Heart left ventricle (tissue), 16 donors: ENCODE measurements around the gene AMMECR1. TPM values are rescaled to one million over a fixed set of nuclear protein-coding genes. Genes with fewer than 3 reads are reported as not detected.
"Not testable (repeated sequence)": the region's sequence is repeated elsewhere in the genome, so short reads cannot be mapped to it uniquely, and the experiment has no call there.

ENCODE experiments used
- ATAC-seq, 4 donors: fragments of 200-7000 bp; cut with Tn5 transposase; one replicate each; pipeline ENCODE4 v1.9.1; 2020 to 2022; ENCODE audit warnings: moderate library complexity in 4 of 4, mild to moderate bottlenecking in 3 of 4, moderate number of reproducible peaks in 1 of 4
- DNase-seq, 5 donors: peaks; one replicate each; pipeline ENCODE4 v3.0.0-alpha.2; 2020
- H3K27ac ChIP-seq, 12 donors: fragments of 200-600 bp; sonication (generic) in 4 of 12; one replicate each; pipeline versions ENCODE4 v1.5.0 to v1.8.0; 2016 to 2022; ENCODE audit warnings: mild to moderate bottlenecking in 2 of 12
- H3K27me3 ChIP-seq, 9 donors: fragments of 200-600 bp; sonication (generic) in 2 of 9; one replicate each; pipeline versions ENCODE4 v1.5.1 to v1.8.0; 2016 to 2022; ENCODE audit warnings: mild to moderate bottlenecking in 3 of 9
- H3K36me3 ChIP-seq, 9 donors: fragments of 200-600 bp; sonication (generic) in 2 of 9; one replicate each; pipeline versions ENCODE4 v1.5.0 to v1.8.0; 2018 to 2022; ENCODE audit warnings: mild to moderate bottlenecking in 2 of 9
- H3K4me1 ChIP-seq, 12 donors: fragments of 200-600 bp; sonication (generic) in 4 of 12; one replicate each; pipeline versions ENCODE4 v1.5.0 to v1.8.0; 2016 to 2022; ENCODE audit warnings: mild to moderate bottlenecking in 3 of 12
- H3K4me3 ChIP-seq, 12 donors: fragments of 200-600 bp; sonication (generic) in 4 of 12; one replicate each; pipeline versions ENCODE4 v1.5.0 to v1.8.0; 2017 to 2022; ENCODE audit warnings: mild to moderate bottlenecking in 9 of 12, moderate library complexity in 4 of 12
- H3K9me3 ChIP-seq, 12 donors: fragments of 200-600 bp; sonication (generic) in 4 of 12; one replicate each; pipeline versions ENCODE4 v1.5.0 to v1.8.0; 2016 to 2022; ENCODE audit warnings: mild to moderate bottlenecking in 1 of 12
- CTCF ChIP-seq, 12 donors: fragments of 200-600 bp; sonication (generic) in 4 of 12; IDR thresholded peaks; one replicate each; pipeline versions ENCODE4 v1.5.0 to v1.8.0; 2018 to 2022; ENCODE audit warnings: antibody characterized with exemption in 12 of 12, mild to moderate bottlenecking in 5 of 12
- POLR2A ChIP-seq, 2 donors: fragments of 450-650 bp; IDR thresholded peaks; one replicate each; pipeline ENCODE4 v1.6.1; 2017; ENCODE audit warnings: antibody characterized with exemption in 2 of 2, mild to moderate bottlenecking in 2 of 2, moderate library complexity in 2 of 2
- WGBS, 4 donors: extraction: QIAGEN DNeasy Blood & Tissue Kit in 2 of 4; methylation state at CpG; one replicate each; pipeline versions ENCODE4 v1.1.5 to v1.1.7; 2013 to 2018; 5-methylcytosine and 5-hydroxymethylcytosine counted together
- intact Hi-C, 10 donors: fragments of 100-400 bp; cut with DNase I; formaldehyde crosslinking; loops; one replicate each; pipeline versions ENCODE4 v1.11.1 to v1.14.2; 2022
- polyA plus RNA-seq, 2 donors: library from polyadenylated mRNA; stranded (reverse); fragments of 200-250 nt; gene quantifications; one replicate each; pipeline ENCODE4 v1.2.3, GENCODE V29; 2013
- total RNA-seq, 9 donors: library from RNA; depleted of rRNA in 2 of 9; stranded (reverse); fragments of >200 nt in 2 of 9; fragmentation: NEBNext Ultra II Directional in 3 of 9; extraction: Animal tissue kit (Norgen Biotek cat#: 25700) in 3 of 9; gene quantifications; one replicate each; pipeline versions ENCODE4 v1.1.0 to v1.2.4, GENCODE V29; 2016 to 2023
- donor health status: ischemic (EF 13 %, LVEDD 7.1; RV severe dilation, severe dysfunction).
- donor health status: healthy with polysubstance abuse.
- donor health status: DM: no; HTN: yes; CAD: no.
- donor health status: DM: no; HTN: no; CAD: no.
- donor health status: ischemic (EF 25% LVEDD 6.9; RV normal size, moderate dysfunction).
- donor health status: ischemic (EF 25% LVEDD 5.7; RV mildly dilated, moderate dysfunction).
- donor health status: healthy.
- donor health status: DM: yes; HTN: yes; CAD: no.
- donor health status: ischemic (EF 35%, LVEDD 5.7; RV mildly dilated, moderate dysfunction).
- donor health status: nonischemic (EF 11% LVEDD 7.7; RV severe dilation, severe dysfunction).
- donor health status: DM: yes; HTN: yes; CAD: no.
- donor health status: PGD.
- donor health status: ischemic (EF 29% LVEDD 5.4; RV normal size, mild dysfunction).
- donor health status: nonischemic (EF 23%, LVEDD 6.1; RV moderate dilation, normal function).

Gene AMMECR1
- total and polyA plus RNA-seq, 11 donors, result 0.56 to 4.1 (median 1.1) TPM

- no peaks in the 10 kb centered on the region for H3K4me1 ChIP-seq
- H3K9me3 ChIP-seq, result no peaks in the 10 kb centered on the region
- intact Hi-C loops, result loop anchor here in 1 of 10 donors (10.0 kb wide), 1 partner anchor 46 kb away; no protein-coding TSS in a partner anchor
- H3K27ac ChIP-seq, result no peak within 1 kb of the TSS
- H3K4me3 ChIP-seq, result no peak within 1 kb of the TSS
- TF ChIP-seq CTCF (IDR thresholded peaks at IDR 0.05) (no peak), POLR2A (IDR thresholded peaks at IDR 0.05) (no peak)
- ATAC-seq (no peak), DNase-seq (no peak)
- peaks cover 0 to 25% (median 0%) of the 10 kb centered on the region in 9 donors for H3K27me3 ChIP-seq
- WGBS, 4 donors, result 47 to 76% (median 60%) methylated on average over 2 of the region's 2 CpGs
- H3K36me3 ChIP-seq, result no peaks in the 10 kb centered on the region
Observed at GRCh38 chrX:110358548-110358947, 40.7 kb upstream of the AMMECR1 start, which contains the start of gene RTL9. RTL9 (plus strand) TSS chrX:110358848; CDS start chrX:110450618, 91,770 bp downstream.

DNA sequence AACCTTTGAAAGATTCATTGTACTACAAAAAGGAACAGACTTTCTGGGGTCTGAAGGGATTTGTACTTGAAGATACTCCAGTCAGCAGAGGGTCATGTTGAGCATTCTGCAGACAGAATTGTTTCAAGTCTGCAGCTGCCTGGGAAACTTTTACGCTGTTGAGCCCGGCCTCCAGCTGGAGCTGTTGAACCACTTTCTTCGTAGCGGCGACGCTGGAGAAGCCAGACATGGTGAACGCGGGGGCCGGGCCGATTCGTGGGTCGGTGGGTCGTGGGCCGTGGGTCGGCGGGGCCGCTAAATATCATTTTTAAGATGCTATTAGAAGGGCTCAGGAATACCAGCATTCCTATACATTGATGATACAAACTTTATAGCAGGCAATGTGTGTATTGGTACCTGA, 28.8 kb upstream of the AMMECR1 start:
- Histone ChIP-seq H3K4me1 (no peaks in the 10 kb centered on the region), H3K4me3 (no peak overlapping the region), H3K27me3 (peaks cover 0 to 8% (median 0%) of the 10 kb centered on the region in 9 donors), H3K27ac (no peak overlapping the region), H3K36me3 (no peaks in the 10 kb centered on the region), H3K9me3 (peaks cover 0 to 4% (median 0%) of the 10 kb centered on the region in 12 donors)
- intact Hi-C loops, result no loop called here
- WGBS, 4 donors, result 45 to 61% (median 51%) methylated on average over 17 of the region's 17 CpGs
- peak in 1 of 12 donors; percentile 24 for TF ChIP-seq CTCF (IDR thresholded peaks at IDR 0.05)
- TF ChIP-seq POLR2A (IDR thresholded peaks at IDR 0.05), result no peak
- ATAC-seq, result no peak
- peak in 4 of 5 donors; percentile 5 to 30 (median 22) for DNase-seq

GRCh38 chrX:110341189-110342035, 23.5 kb upstream of the AMMECR1 start:
- DNase-seq (no peak), ATAC-seq (no peak)
- no peaks in the 10 kb centered on the region for H3K27me3 ChIP-seq
- no peaks in the 10 kb centered on the region for H3K36me3 ChIP-seq
- no peak overlapping the region for H3K27ac ChIP-seq
- H3K9me3 ChIP-seq, result peaks cover 0 to 4% (median 0%) of the 10 kb centered on the region in 12 donors
- H3K4me1 ChIP-seq, result peaks cover 0 to 5% (median 0%) of the 10 kb centered on the region in 12 donors
- TF ChIP-seq CTCF (IDR thresholded peaks at IDR 0.05) (no peak), POLR2A (IDR thresholded peaks at IDR 0.05) (no peak)
- WGBS, 4 donors, result 71 to 89% (median 80%) methylated on average over 11 of the region's 11 CpGs
- no peak overlapping the region for H3K4me3 ChIP-seq
- intact Hi-C loops, result no loop called here

DNA sequence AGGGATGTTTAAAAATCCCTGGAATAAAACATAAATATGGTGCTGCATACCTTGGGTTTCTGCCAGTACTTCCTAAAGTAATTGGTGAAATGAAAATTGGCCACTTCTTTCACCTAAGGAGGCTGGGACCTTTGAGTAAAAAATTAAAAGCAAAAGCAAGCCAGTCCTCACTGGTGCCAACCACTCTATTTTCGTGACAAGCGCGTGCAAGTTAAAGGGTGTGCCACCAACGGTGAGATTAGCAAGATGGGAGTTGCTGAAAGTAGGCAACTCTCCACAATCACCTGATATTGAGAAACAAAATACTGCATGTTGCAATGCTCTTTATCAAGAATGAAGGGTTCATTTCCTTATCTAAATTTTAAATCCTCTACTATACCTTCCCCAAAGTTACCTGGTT, 21.1 kb upstream of the AMMECR1 start:
- WGBS, 4 donors, result 56 to 75% (median 73%) methylated on average over 4 of the region's 4 CpGs
- Histone ChIP-seq H3K36me3 (no peaks in the 10 kb centered on the region), H3K4me3 (no peak overlapping the region), H3K27ac (no peak overlapping the region), H3K4me1 (peaks cover 0 to 5% (median 0%) of the 10 kb centered on the region in 12 donors), H3K9me3 (peaks cover 0 to 1% (median 0%) of the 10 kb centered on the region in 12 donors), H3K27me3 (peaks cover 0 to 4% (median 0%) of the 10 kb centered on the region in 9 donors)
- intact Hi-C loops, result loop anchor here in 1 of 10 donors (10.0 kb wide), 1 partner anchor 164 kb away; no protein-coding TSS in a partner anchor
- ATAC-seq (no peak), DNase-seq (no peak)
- TF ChIP-seq CTCF (IDR thresholded peaks at IDR 0.05) (no peak), POLR2A (IDR thresholded peaks at IDR 0.05) (no peak)

DNA sequence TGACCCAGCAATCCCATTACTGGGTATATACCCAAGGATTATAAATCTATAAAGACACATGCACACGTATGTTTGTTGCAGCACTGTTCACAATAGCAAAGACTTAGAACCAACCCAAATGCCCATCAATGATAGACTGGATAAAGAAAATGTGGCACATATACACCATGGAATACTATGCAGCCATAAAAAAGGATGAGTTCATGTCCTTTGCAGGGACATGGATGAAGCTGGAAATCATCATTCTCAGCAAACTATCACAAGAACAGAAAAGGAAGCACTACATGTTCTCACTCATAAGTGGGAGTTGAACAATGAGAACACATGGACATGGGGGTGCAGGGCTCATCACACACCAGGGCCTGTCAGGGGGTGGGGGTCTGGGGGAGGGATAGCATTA, 15.6 kb upstream of the AMMECR1 start:
- 88 to 100% (median 93%) methylated on average over 1 of the region's 1 CpG for WGBS, 4 donors

More for the DNA sequence above, 15.6 kb upstream of the AMMECR1 start:
- peaks cover 0 to 10% (median 0%) of the 10 kb centered on the region in 9 donors for H3K27me3 ChIP-seq
- not testable (repeated sequence) for H3K27ac ChIP-seq, H3K36me3 ChIP-seq, DNase-seq, H3K4me1 ChIP-seq, ATAC-seq, H3K4me3 ChIP-seq, H3K9me3 ChIP-seq
- intact Hi-C loops, result loop anchor here in 1 of 10 donors (10.0 kb wide), 1 partner anchor 159 kb away; no protein-coding TSS in a partner anchor
